ENCODE measurements around the gene UHRF1.
"Not testable (repeated sequence)": the region's sequence is repeated elsewhere in the genome, so short reads cannot be mapped to it uniquely, and the experiment has no call there.

GRCh38 chr19:4941638-4942169 lies 32.4 kb downstream of the UHRF1 start:
- TF ChIP-seq TAF1 (IDR thresholded peaks at IDR 0.05; ENCODE audit: borderline replicate concordance, low read depth, low read length); POLR2A (IDR thresholded peaks at IDR 0.05; ENCODE audit: low read depth, low read length): not testable (repeated sequence)
